Spleen (tissue), 7 donors: ENCODE results near the gene PTPN14.

Source experiments
- POLR2A ChIP-seq, 3 donors: fragments of 450-650 bp; IDR thresholded peaks; one replicate each; pipeline ENCODE4 v1.5.1; 2017; ENCODE audit warnings: antibody characterized with exemption in 3 of 3, mild to moderate bottlenecking in 1 of 3
- POLR2AphosphoS5 ChIP-seq, 3 donors: sonication (generic); formaldehyde crosslinking; IDR thresholded peaks; one replicate each; pipeline ENCODE4 v1.5.1; 2017; ENCODE audit warnings: antibody characterized with exemption in 3 of 3
- TF ChIP-seq, protein P1 (sequence below), 11 experiments: fragments of 200-600 bp in 7 of 11; fragments of 450-650 bp in 4 of 11; sonication (generic) in 4 of 11; IDR thresholded peaks in 8 of 11; conservative IDR thresholded peaks in 3 of 11; 1 replicate in 7 of 11; 2 replicates in 4 of 11; pipeline versions ENCODE4 v1.4.0 to v1.8.0; 2016 to 2021; ENCODE audit warnings: antibody characterized with exemption in 11 of 11, inconsistent platforms in 4 of 11, mild to moderate bottlenecking in 1 of 11
- donor health status: DM: no; HTN: no; CAD: no; lungs with moderate emphysema.
- donor health status: DM: no; HTN: no; CAD: no.
- donor health status: DM: no; HTN: no; CAD: no.

DNA sequence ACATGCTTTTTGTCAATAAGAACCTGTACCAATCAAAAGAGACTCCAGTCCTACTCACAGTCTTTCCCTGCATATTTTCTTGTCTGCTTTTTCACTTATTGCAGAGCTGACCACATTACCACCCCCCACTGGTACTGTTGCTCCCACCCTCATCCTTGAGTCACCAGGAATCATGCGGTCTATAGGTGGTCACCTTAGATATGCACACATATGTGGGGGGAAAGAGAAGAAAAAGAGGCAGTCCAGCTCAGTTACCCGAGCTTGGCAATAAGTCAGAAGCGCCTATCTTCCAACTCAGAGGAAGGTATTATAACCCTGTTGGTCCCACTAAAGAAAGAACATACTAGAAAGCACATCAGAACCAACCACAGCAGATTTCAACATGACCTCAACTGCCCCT, 151.3 kb downstream of the PTPN14 start:
- TF ChIP-seq POLR2AphosphoS5 (IDR thresholded peaks at IDR 0.05) (no peak), POLR2A (IDR thresholded peaks at IDR 0.05) (no peak)
- TF ChIP-seq, protein P1, sequence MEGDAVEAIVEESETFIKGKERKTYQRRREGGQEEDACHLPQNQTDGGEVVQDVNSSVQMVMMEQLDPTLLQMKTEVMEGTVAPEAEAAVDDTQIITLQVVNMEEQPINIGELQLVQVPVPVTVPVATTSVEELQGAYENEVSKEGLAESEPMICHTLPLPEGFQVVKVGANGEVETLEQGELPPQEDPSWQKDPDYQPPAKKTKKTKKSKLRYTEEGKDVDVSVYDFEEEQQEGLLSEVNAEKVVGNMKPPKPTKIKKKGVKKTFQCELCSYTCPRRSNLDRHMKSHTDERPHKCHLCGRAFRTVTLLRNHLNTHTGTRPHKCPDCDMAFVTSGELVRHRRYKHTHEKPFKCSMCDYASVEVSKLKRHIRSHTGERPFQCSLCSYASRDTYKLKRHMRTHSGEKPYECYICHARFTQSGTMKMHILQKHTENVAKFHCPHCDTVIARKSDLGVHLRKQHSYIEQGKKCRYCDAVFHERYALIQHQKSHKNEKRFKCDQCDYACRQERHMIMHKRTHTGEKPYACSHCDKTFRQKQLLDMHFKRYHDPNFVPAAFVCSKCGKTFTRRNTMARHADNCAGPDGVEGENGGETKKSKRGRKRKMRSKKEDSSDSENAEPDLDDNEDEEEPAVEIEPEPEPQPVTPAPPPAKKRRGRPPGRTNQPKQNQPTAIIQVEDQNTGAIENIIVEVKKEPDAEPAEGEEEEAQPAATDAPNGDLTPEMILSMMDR (IDR thresholded peaks at IDR 0.05 in 8 of 11, conservative IDR thresholded peaks at IDR 0.05 in 3 of 11) = no peak
